Aorta (tissue), 5 donors: Measurements from ENCODE around the gene NLRP7. TPM values are rescaled to one million over a fixed set of nuclear protein-coding genes. Genes with fewer than 3 reads are reported as not detected.
"Not testable (repeated sequence)": the region's sequence is repeated elsewhere in the genome, so short reads cannot be mapped to it uniquely, and the experiment has no call there.

ENCODE experiments used
- ATAC-seq: fragments of 200-7000 bp; cut with Tn5 transposase; one replicate; pipeline ENCODE4 v1.9.1; 2022; ENCODE audit warnings: moderate library complexity; ENCODE audit not compliant: low FRiP score
- DNase-seq, 2 donors: peaks; one replicate each; pipeline ENCODE4 v3.0.0-alpha.2; 2020
- H3K27ac ChIP-seq, 2 donors: one replicate each; pipeline ENCODE4 v1.5.1; 2013; ENCODE audit warnings: low read length in 2 of 2, mild to moderate bottlenecking in 2 of 2, moderate library complexity in 2 of 2, control low read depth in 1 of 2, inconsistent platforms in 1 of 2, low read depth in 1 of 2
- H3K27me3 ChIP-seq, 2 donors: one replicate each; pipeline ENCODE4 v1.6.1; 2013; ENCODE audit warnings: control low read depth in 1 of 2, low read length in 1 of 2, mild to moderate bottlenecking in 1 of 2, moderate library complexity in 1 of 2; ENCODE audit not compliant: insufficient read depth in 2 of 2, control insufficient read depth in 1 of 2
- H3K36me3 ChIP-seq, 2 donors: one replicate each; pipeline ENCODE4 v1.6.1; 2013; ENCODE audit warnings: control low read depth in 1 of 2, low read length in 1 of 2, mild to moderate bottlenecking in 1 of 2; ENCODE audit not compliant: insufficient read depth in 2 of 2, control insufficient read depth in 1 of 2
- H3K4me1 ChIP-seq, 2 donors: one replicate each; pipeline ENCODE4 v1.6.1; 2013; ENCODE audit warnings: low read length in 2 of 2, control low read depth in 1 of 2, mild to moderate bottlenecking in 1 of 2, moderate library complexity in 1 of 2; ENCODE audit not compliant: insufficient read depth in 2 of 2, control insufficient read depth in 1 of 2
- H3K4me3 ChIP-seq, 2 donors: one replicate each; pipeline ENCODE4 v1.5.1; 2013; ENCODE audit warnings: low read length in 2 of 2, control low read depth in 1 of 2, mild to moderate bottlenecking in 1 of 2
- H3K9me3 ChIP-seq: one replicate; pipeline ENCODE4 v1.6.1; 2013; ENCODE audit warnings: mild to moderate bottlenecking, low read length; ENCODE audit not compliant: control insufficient read depth
- WGBS, 2 donors: extraction: QIAGEN DNeasy Blood & Tissue Kit; methylation state at CpG; one replicate each; pipeline ENCODE4 v1.1.7; 2013; 5-methylcytosine and 5-hydroxymethylcytosine counted together
- intact Hi-C, 2 donors: fragments of 100-400 bp; cut with DNase I; formaldehyde crosslinking; loops; one replicate each; pipeline versions ENCODE4 v1.14.2 to v1.15.0; 2022
- polyA plus RNA-seq, 2 donors: library from polyadenylated mRNA; stranded (reverse); fragments of 200-250 nt; gene quantifications; one replicate each; pipeline ENCODE4 v1.2.3, GENCODE V29; 2013
- total RNA-seq, 2 donors: library from RNA; stranded (reverse); fragmentation: NEBNext Ultra II Directional; extraction: Animal tissue kit (Norgen Biotek cat#: 25700); gene quantifications; one replicate each; pipeline ENCODE4 v1.2.1, GENCODE V29; 2021
- donor health status: healthy with polysubstance abuse.
- donor health status: Bipolar disorder and iron deficiency.
- donor health status: DM: no; HTN: no; CAD: no.
- donor health status: DM: no; HTN: no; CAD: no.
- donor health status: DM: yes; HTN: yes; CAD: no.

NLRP7 gene
- total and polyA plus RNA-seq, 4 donors: not detected

DNA sequence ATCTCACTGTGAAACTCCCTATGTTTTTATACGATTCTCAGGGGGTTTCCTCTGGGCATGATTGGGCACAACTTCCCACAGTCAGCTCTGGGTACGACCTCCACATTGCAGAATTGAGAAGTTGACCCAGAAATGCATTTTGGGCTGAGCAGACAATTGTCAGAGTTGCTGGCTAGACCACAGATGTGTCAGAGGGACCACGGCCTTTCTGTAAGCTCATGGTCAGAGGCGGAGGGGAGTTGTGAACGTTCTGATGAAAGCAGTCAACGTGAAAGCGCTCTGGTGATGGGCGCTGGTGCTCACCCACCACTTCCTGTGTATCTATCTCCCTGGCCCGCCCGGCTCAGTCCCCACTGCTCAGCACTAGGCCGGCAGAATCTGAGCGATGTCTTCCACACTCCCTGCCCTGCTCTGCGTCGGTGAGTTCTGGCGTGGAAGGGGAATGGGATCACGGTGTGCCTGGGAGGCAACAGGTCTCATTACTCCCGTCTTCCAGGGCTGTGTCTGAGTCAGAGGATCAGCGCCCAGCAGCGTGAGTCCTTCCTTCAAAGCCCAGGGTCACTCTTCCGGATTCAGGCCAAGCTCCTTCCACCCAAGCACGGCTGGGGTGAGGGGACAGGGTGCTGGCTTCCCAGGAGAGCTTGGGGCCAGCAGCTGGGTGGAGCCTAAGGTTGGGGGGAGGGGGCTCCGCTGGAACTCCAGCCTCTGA is 41.4 kb downstream of the NLRP7 start, which contains the start of gene NCR1:
Gene NCR1, plus strand, starts transcription at position 346 of the 709 bp plus-strand sequence. Its CDS starts 40 bp downstream, at position 386.
- no peak within 1 kb of the TSS for H3K27ac ChIP-seq
- no peaks in the 10 kb centered on the region for H3K27me3 ChIP-seq
- ATAC-seq: no peak
- no peak within 1 kb of the TSS for H3K4me3 ChIP-seq
- intact Hi-C loops: no loop called here
- peak in 1 of 2 donors; percentile 72 for DNase-seq
- no peaks in the 10 kb centered on the region for H3K4me1 ChIP-seq
- 37 to 39% methylated on average over 22 of the region's 22 CpGs for WGBS, 2 donors
- no peaks in the 10 kb centered on the region for H3K9me3 ChIP-seq
- no peaks in the 10 kb centered on the region for H3K36me3 ChIP-seq

- ATAC-seq: no peak
- intact Hi-C loops: no loop called here
- DNase-seq: peak in 1 of 2 donors; percentile 22
- Histone ChIP-seq H3K27ac (no peak overlapping the region), H3K4me1 (no peaks in the 10 kb centered on the region), H3K36me3 (no peaks in the 10 kb centered on the region), H3K27me3 (no peaks in the 10 kb centered on the region), H3K4me3 (no peak overlapping the region), H3K9me3 (no peaks in the 10 kb centered on the region)
- WGBS, 2 donors: 34 to 40% methylated on average over 5 of the region's 5 CpGs
Measured at GRCh38 chr19:54905421-54905802, 41.9 kb downstream of the NLRP7 start.

DNA sequence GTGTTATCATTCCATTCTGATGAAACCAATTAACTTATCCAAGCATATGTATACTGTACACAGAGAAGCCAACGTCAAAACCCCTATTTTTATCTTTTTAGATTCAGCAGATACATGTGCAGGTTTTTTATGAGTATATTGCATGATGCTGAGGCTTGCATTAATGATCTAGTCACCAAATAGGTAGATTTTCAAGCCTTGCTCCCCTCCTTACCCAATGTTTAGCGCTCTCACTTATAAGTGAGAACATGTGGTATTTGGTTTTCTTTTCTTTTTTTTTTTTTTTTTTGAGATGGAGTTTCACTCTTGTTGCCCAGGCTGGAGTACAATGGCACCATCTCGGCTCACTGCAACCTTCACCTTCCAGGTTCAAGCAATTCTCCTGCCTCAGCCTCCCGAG is 43.1 kb downstream of the NLRP7 start:
- intact Hi-C loops, DNase-seq: not testable (repeated sequence)

GRCh38 chr19:54903303-54903702 is 44.0 kb downstream of the NLRP7 start:
- Histone ChIP-seq H3K36me3 (no peaks in the 10 kb centered on the region), H3K9me3 (no peaks in the 10 kb centered on the region), H3K4me3 (no peak overlapping the region), H3K4me1 (no peaks in the 10 kb centered on the region), H3K27ac (no peak overlapping the region), H3K27me3 (no peaks in the 10 kb centered on the region)
- intact Hi-C loops: no loop called here
- ATAC-seq (no peak), DNase-seq (no peak)
- 93 to 95% methylated on average over 6 of the region's 6 CpGs for WGBS, 2 donors

More for the DNA sequence above, 43.1 kb downstream of the NLRP7 start:
- WGBS, 2 donors: 78 to 82% methylated on average over 4 of the region's 4 CpGs
- H3K36me3 ChIP-seq, H3K27me3 ChIP-seq, H3K4me3 ChIP-seq, ATAC-seq, H3K4me1 ChIP-seq, H3K9me3 ChIP-seq, H3K27ac ChIP-seq: not testable (repeated sequence)

GRCh38 chr19:54902061-54902460 is 45.3 kb downstream of the NLRP7 start:
- H3K4me3 ChIP-seq: no peak overlapping the region
- no peaks in the 10 kb centered on the region for H3K27me3 ChIP-seq
- intact Hi-C loops: no loop called here
- WGBS, 2 donors: 72 to 87% methylated on average over 3 of the region's 3 CpGs
- H3K9me3 ChIP-seq: no peaks in the 10 kb centered on the region
- H3K36me3 ChIP-seq: no peaks in the 10 kb centered on the region
- ATAC-seq (no peak), DNase-seq (no peak)
- H3K4me1 ChIP-seq: no peaks in the 10 kb centered on the region
- no peak overlapping the region for H3K27ac ChIP-seq

- H3K27me3 ChIP-seq, ATAC-seq, H3K36me3 ChIP-seq, H3K4me3 ChIP-seq, H3K9me3 ChIP-seq, intact Hi-C loops, H3K27ac ChIP-seq, H3K4me1 ChIP-seq: not testable (repeated sequence)
- peak in 1 of 2 donors; percentile 69 for DNase-seq
- WGBS, 2 donors: 78 to 82% methylated on average over 8 of the region's 8 CpGs
Measured at GRCh38 chr19:54901153-54901552, 46.2 kb downstream of the NLRP7 start.

- H3K36me3 ChIP-seq, intact Hi-C loops, H3K4me1 ChIP-seq, ATAC-seq, H3K27me3 ChIP-seq, H3K4me3 ChIP-seq, H3K27ac ChIP-seq, H3K9me3 ChIP-seq: not testable (repeated sequence)
- WGBS, 2 donors: 79 to 84% methylated on average over 9 of the region's 9 CpGs
- peak in 1 of 2 donors; percentile 16 for DNase-seq
Measured at GRCh38 chr19:54899646-54900045, 47.7 kb downstream of the NLRP7 start.

DNA sequence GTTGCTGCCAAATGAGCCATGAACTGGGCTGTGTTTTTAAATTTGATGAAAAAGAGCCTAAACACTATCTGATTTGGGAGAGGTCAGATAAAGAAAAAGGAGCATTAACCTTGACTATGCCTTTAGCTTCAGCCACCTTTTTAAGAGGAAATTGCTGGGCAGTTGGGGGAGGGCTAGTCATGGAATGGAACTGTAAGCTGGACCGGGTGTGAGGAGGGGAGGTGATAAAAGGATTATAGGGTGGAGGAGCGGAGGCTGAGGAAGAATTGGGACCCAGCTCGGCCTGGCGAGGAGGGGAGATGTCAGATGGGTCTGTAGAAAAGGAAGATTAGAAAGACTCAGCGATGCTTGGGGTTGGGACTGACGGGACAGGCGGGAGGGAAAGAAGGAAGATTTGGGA is 48.6 kb downstream of the NLRP7 start:
- H3K9me3 ChIP-seq, H3K36me3 ChIP-seq, ATAC-seq, H3K4me1 ChIP-seq, H3K4me3 ChIP-seq, intact Hi-C loops, H3K27ac ChIP-seq, H3K27me3 ChIP-seq: not testable (repeated sequence)
- 82 to 83% methylated on average over 7 of the region's 7 CpGs for whole genome bisulfite sequencing, 2 donors
- DNase-seq: peak in 1 of 2 donors; percentile 22

DNA sequence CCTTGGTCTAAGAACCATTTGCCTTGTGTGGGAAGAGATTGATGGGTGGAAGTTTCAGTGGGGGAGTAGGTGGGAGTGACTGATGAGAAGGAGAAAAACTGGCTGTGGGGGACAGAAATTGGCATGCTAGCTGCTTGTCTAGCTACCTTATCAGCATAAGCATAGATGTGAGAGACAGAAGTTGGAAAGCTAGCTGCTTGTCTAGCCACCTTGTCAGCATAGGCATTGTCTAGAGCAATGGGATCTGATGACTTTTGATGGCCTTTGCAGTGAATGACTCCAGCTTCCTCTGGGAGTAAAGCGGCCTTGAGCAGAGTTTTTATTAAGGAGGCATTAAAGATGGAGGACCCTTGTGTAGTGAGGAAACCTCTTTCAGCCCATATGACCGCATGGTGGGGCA is 51.3 kb downstream of the NLRP7 start:
- intact Hi-C loops: no loop called here
- 80 to 87% methylated on average over 2 of the region's 2 CpGs for WGBS, 2 donors
- H3K9me3 ChIP-seq: no peaks in the 10 kb centered on the region
- no peaks in the 10 kb centered on the region for H3K4me1 ChIP-seq
- H3K27ac ChIP-seq: no peak overlapping the region
- ATAC-seq: no peak
- DNase-seq: no peak
- H3K27me3 ChIP-seq: no peaks in the 10 kb centered on the region
- no peak overlapping the region for H3K4me3 ChIP-seq
- no peaks in the 10 kb centered on the region for H3K36me3 ChIP-seq
